IMR-90 (cell line): ENCODE data around the gene NDUFV2. TPM values are rescaled to one million over a fixed set of nuclear protein-coding genes. Genes with fewer than 3 reads are reported as not detected.
A peak's percentile ranks its signal among the peaks of the same experiment; 100 is the strongest.

Experiments used
- ATAC-seq: fragments of 200-7000 bp; cut with Tn5 transposase; 2 replicates; pipeline ENCODE4 v1.9.1; 2020; ENCODE audit warnings: low read depth, mild to moderate bottlenecking, moderate library complexity
- BruUV-seq: library from RNA; stranded (reverse); fragments of 400-500 nt; replicated peaks from 2 replicates; lab custom pipeline; 2021; lab: Mats Ljungman, UMichigan
- CTCF ChIA-PET: fragments of 300-600 bp; formaldehyde crosslinking; extraction: SDS; loops from one replicate; lab custom pipeline; 2021; ENCODE audit warnings: antibody characterized with exemption; lab: Yijun Ruan, JAX
- POLR2A ChIA-PET: fragments of 300-600 bp; sonication (Branson Sonifier 250); formaldehyde crosslinking; loops from one replicate; lab custom pipeline; 2022; ENCODE audit warnings: antibody characterized with exemption; ENCODE audit not compliant: unreplicated experiment; lab: Charles Lee
- DNase-seq: peaks from one replicate; pipeline ENCODE4 v3.0.0; 2013
- H2AFZ ChIP-seq: replicated peaks from 2 replicates; pipeline ENCODE3; 2013; ENCODE audit warnings: low read length, mild to moderate bottlenecking; ENCODE audit not compliant: poor library complexity
- H2AK5ac ChIP-seq: 2 replicates; pipeline ENCODE4 v1.6.1; 2013; ENCODE audit warnings: low read depth, low read length, inconsistent platforms
- H2AK9ac ChIP-seq: replicated peaks from 2 replicates; pipeline ENCODE3; 2013; ENCODE audit warnings: mild to moderate bottlenecking, low read depth, low read length, moderate library complexity; ENCODE audit not compliant: poor library complexity
- H2BK120ac ChIP-seq: 2 replicates; pipeline ENCODE4 v1.6.1; 2013; ENCODE audit warnings: low read depth, low read length, inconsistent platforms
- H2BK15ac ChIP-seq: 3 replicates; pipeline ENCODE4 v1.6.1; 2013; ENCODE audit warnings: low read depth, low read length, inconsistent platforms
- H2BK20ac ChIP-seq: 2 replicates; pipeline ENCODE4 v1.6.1; 2013; ENCODE audit warnings: low read depth, mild to moderate bottlenecking, inconsistent platforms, low read length, moderate library complexity
- H2BK5ac ChIP-seq: 2 replicates; pipeline ENCODE4 v1.6.1; 2013; ENCODE audit warnings: mild to moderate bottlenecking, low read depth, low read length, inconsistent platforms; ENCODE audit not compliant: poor library complexity, severe bottlenecking
- H3K14ac ChIP-seq: replicated peaks from 2 replicates; pipeline ENCODE4 v1.6.1; 2013; ENCODE audit warnings: low read depth, low read length, inconsistent platforms
- H3K18ac ChIP-seq: 2 replicates; pipeline ENCODE4 v1.6.1; 2013; ENCODE audit warnings: low read depth, low read length, control low read depth
- H3K23ac ChIP-seq: 2 replicates; pipeline ENCODE4 v1.6.1; 2013; ENCODE audit warnings: low read depth, low read length, inconsistent platforms
- H3K27ac ChIP-seq: 2 replicates; pipeline ENCODE4 v1.5.1; 2013; ENCODE audit warnings: mild to moderate bottlenecking, control low read depth, low read length; ENCODE audit not compliant: insufficient read depth
- H3K27me3 ChIP-seq: 2 replicates; pipeline ENCODE4 v1.6.1; 2013; ENCODE audit warnings: low read length; ENCODE audit not compliant: control insufficient read depth, insufficient read depth
- H3K36me3 ChIP-seq: 2 replicates; pipeline ENCODE4 v1.6.1; 2013; ENCODE audit warnings: low read length, mixed read lengths; ENCODE audit not compliant: control insufficient read depth, insufficient read depth
- H3K4ac ChIP-seq: 2 replicates; pipeline ENCODE4 v1.6.1; 2013; ENCODE audit warnings: low read depth, low read length, inconsistent platforms
- H3K4me1 ChIP-seq: 2 replicates; pipeline ENCODE4 v1.6.1; 2013; ENCODE audit warnings: low read length, mixed read lengths; ENCODE audit not compliant: control insufficient read depth, insufficient read depth
- H3K4me2 ChIP-seq: 2 replicates; pipeline ENCODE4 v1.6.1; 2013; ENCODE audit warnings: low read depth, mild to moderate bottlenecking, control low read depth, low read length, moderate library complexity
- H3K4me3 ChIP-seq: 2 replicates; pipeline ENCODE4 v1.5.1; 2013; ENCODE audit warnings: low read depth, mild to moderate bottlenecking, control low read depth, low read length, moderate library complexity; ENCODE audit not compliant: insufficient read depth
- H3K56ac ChIP-seq: 2 replicates; pipeline ENCODE4 v1.6.1; 2013; ENCODE audit warnings: low read length, inconsistent platforms; ENCODE audit not compliant: insufficient read depth; ENCODE audit errors: extremely low read depth
- H3K79me1 ChIP-seq, 2 experiments: 2 replicates each; pipeline ENCODE4 v1.6.1; 2013; ENCODE audit warnings: low read length in 2 of 2, inconsistent platforms in 1 of 2, low read depth in 1 of 2
- H3K9ac ChIP-seq: 2 replicates; pipeline ENCODE4 v1.6.1; 2013; ENCODE audit warnings: low read depth, low read length, control low read depth
- H3K9me1 ChIP-seq: 2 replicates; pipeline ENCODE4 v1.6.1; 2013; ENCODE audit warnings: low read length, inconsistent platforms; ENCODE audit not compliant: insufficient read depth
- H3K9me3 ChIP-seq: 2 replicates; pipeline ENCODE4 v1.6.1; 2013; ENCODE audit warnings: low read length; ENCODE audit not compliant: control insufficient read depth, insufficient read depth
- H4K20me1 ChIP-seq: 2 replicates; pipeline ENCODE4 v1.6.1; 2013; ENCODE audit warnings: low read length, inconsistent platforms; ENCODE audit not compliant: insufficient read depth
- H4K5ac ChIP-seq: 2 replicates; pipeline ENCODE4 v1.6.1; 2013; ENCODE audit warnings: mild to moderate bottlenecking, low read depth, low read length, control low read depth
- H4K8ac ChIP-seq, 2 experiments: 2 replicates each; pipeline ENCODE4 v1.6.1; 2013; ENCODE audit warnings: low read depth in 2 of 2, low read length in 2 of 2, control low read depth in 1 of 2, inconsistent platforms in 1 of 2
- H4K91ac ChIP-seq: 2 replicates; pipeline ENCODE4 v1.6.1; 2013; ENCODE audit warnings: low read depth, low read length, inconsistent platforms; ENCODE audit not compliant: insufficient read depth
- BHLHE40 ChIP-seq: fragments of 150-350 bp; IDR thresholded peaks from 2 replicates; pipeline ENCODE4 v1.6.1; 2016; ENCODE audit warnings: mild to moderate bottlenecking, low read depth, low read length
- CEBPB ChIP-seq: IDR thresholded peaks from 2 replicates; pipeline ENCODE4 v1.6.1; 2012; ENCODE audit warnings: low read depth, low read length, improper control_type of control experiment
- CHD1 ChIP-seq: IDR thresholded peaks from 2 replicates; pipeline ENCODE4 v1.6.1; 2012; ENCODE audit warnings: low read depth, low read length, improper control_type of control experiment
- MAZ ChIP-seq: IDR thresholded peaks from 2 replicates; pipeline ENCODE4 v1.6.1; 2012; ENCODE audit warnings: low read depth, mild to moderate bottlenecking, low read length, improper control_type of control experiment, moderate library complexity, borderline replicate concordance
- MXI1 ChIP-seq: IDR thresholded peaks from 2 replicates; pipeline ENCODE4 v1.6.1; 2012; ENCODE audit warnings: low read depth, mild to moderate bottlenecking, low read length, moderate library complexity, borderline replicate concordance
- NFE2L2 ChIP-seq: fragments of 150-350 bp; IDR thresholded peaks from 2 replicates; pipeline ENCODE4 v1.6.1; 2016; ENCODE audit warnings: low read depth, mild to moderate bottlenecking, low read length
- POLR2A ChIP-seq: IDR thresholded peaks from 2 replicates; pipeline ENCODE4 v1.6.1; 2012; ENCODE audit warnings: mild to moderate bottlenecking, low read depth, low read length
- RCOR1 ChIP-seq: IDR thresholded peaks from 2 replicates; pipeline ENCODE4 v1.6.1; 2012; ENCODE audit warnings: mild to moderate bottlenecking, low read length, improper control_type of control experiment; ENCODE audit not compliant: insufficient replicate concordance
- RFX5 ChIP-seq: IDR thresholded peaks from 2 replicates; pipeline ENCODE4 v1.8.0; 2012; ENCODE audit warnings: low read depth, mild to moderate bottlenecking, low read length, moderate library complexity
- SMC3 ChIP-seq: fragments of 150-350 bp; IDR thresholded peaks from 2 replicates; pipeline ENCODE4 v1.6.1; 2016; ENCODE audit warnings: low read depth, mild to moderate bottlenecking, antibody characterized with exemption, low read length, moderate library complexity
- WGBS, 2 experiments: methylation state at CpG; one replicate each; pipeline versions ENCODE4 v1.1.5 to v1.1.7; 2013; ENCODE audit warnings: missing lambda C conversion rate in 2 of 2; ENCODE audit not compliant: insufficient read length in 1 of 2; ENCODE audit errors: extremely low coverage in 2 of 2; 5-methylcytosine and 5-hydroxymethylcytosine counted together
- dilution Hi-C: fragments of 300-500 bp; cut with HindIII; formaldehyde crosslinking; loops from one replicate; pipeline ENCODE4 v1.14.3; 2018; ENCODE audit warnings: low sequenced_read_pairs; ENCODE audit not compliant: unreplicated experiment
- in situ Hi-C: fragments of 300-500 bp; cut with MboI; formaldehyde crosslinking; loops from 3 replicates; pipeline ENCODE4 v1.14.3; 2019; ENCODE audit warnings: low sequenced_read_pairs, inconsistent platforms, mixed read lengths
- intact Hi-C: fragments of 100-400 bp; cut with micrococcal nuclease; formaldehyde crosslinking; loops from 2 replicates; pipeline ENCODE4 v1.10.0; 2022
- polyA plus RNA-seq, 3 experiments: library from polyadenylated mRNA; depleted of rRNA; stranded (reverse); fragments of >200 nt; gene quantifications; 2 replicates each; pipeline ENCODE4 v1.2.3, GENCODE V29; 2012; ENCODE audit warnings: low replicate concordance in 1 of 3
- total RNA-seq: library from RNA; depleted of rRNA; stranded (reverse); fragments of >200 nt; gene quantifications from 2 replicates; pipeline ENCODE4 v1.2.3, GENCODE V29; 2012
- TF ChIP-seq, protein P1 (sequence below): fragments of 150-350 bp; IDR thresholded peaks from 2 replicates; pipeline ENCODE4 v1.6.1; 2016; ENCODE audit warnings: low read depth, mild to moderate bottlenecking, low read length, moderate library complexity, borderline replicate concordance
- TF ChIP-seq, protein P2 (sequence below): fragments of 150-350 bp; IDR thresholded peaks from 2 replicates; pipeline ENCODE4 v1.6.1; 2017; ENCODE audit warnings: mild to moderate bottlenecking, antibody characterized with exemption, low read length, low read depth

The NDUFV2 gene
- total and polyA plus RNA-seq, 2 of the 4 experiments (the other 2 are of a cell fraction): 106 to 126 TPM

DNA sequence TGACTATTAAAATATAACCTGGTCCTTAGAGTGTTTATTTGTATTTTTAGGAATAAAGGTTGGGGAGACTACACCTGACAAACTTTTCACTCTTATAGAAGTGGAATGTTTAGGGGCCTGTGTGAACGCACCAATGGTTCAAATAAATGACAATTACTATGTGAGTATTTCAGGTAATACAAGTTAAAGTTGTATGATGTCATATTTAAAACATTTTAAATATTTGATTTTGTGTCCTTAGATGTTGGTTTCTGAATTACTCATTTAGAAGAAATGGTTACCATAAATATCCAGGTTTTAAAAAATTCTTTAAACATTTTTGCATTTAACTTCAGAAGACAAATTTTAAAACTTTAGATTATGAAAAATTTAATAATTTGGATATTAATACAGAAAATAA is 22.3 kb downstream of the NDUFV2 start:
- Histone ChIP-seq H2AK9ac (no peak overlapping the region), H4K20me1 (0 out of 2 replicates have a peak, but pooled peaks cover 8% of the 10 kb centered on the region), H3K4me3 (no peak overlapping the region), H3K9me1 (no peaks in the 10 kb centered on the region; the same call in 1 of the 2 replicates), H3K9me3 (no peaks in the 10 kb centered on the region), H3K56ac (no peak overlapping the region), H3K36me3 (peaks cover 31% of the 10 kb centered on the region), H3K4me2 (peak overlapping the region; percentile 32; the same call in 1 of the 2 replicates), H3K27ac (no peak overlapping the region), H3K27me3 (no peaks in the 10 kb centered on the region), H4K91ac (no peak overlapping the region), H2AK5ac (no peak overlapping the region), H2AFZ (no peak overlapping the region), H3K9ac (no peak overlapping the region), H3K4me1 (peaks cover 5% of the 10 kb centered on the region), H2BK20ac (no peak overlapping the region), H3K79me1 (peaks cover 28 to 44% of the 10 kb centered on the region in 2 experiments), H3K4ac (no peak overlapping the region), H3K14ac (no peak overlapping the region), H2BK5ac (peak overlapping the region; percentile 56), H2BK120ac (no peak overlapping the region), H3K23ac (no peak overlapping the region), H4K5ac (no peak overlapping the region), H4K8ac (peak overlapping the region in 1 of 2 experiments; percentile 47; a peak in 1 of 4 replicates), H2BK15ac (no peak overlapping the region), H3K18ac (no peak overlapping the region)
- DNase-seq (no peak), ATAC-seq (no peak)
- BruUV-seq: no TSS peak
- intact Hi-C loops (no loop called here), dilution Hi-C loops (no loop called here), in situ Hi-C loops (no loop called here)
- ChIA-PET CTCF (no interaction called here), POLR2A (no interaction called here)
- WGBS, 2 experiments: no CpG with 5 or more reads among the region's 1 CpG
- TF ChIP-seq NFE2L2 (no peak), BHLHE40 (no peak), RFX5 (no peak), MAZ (no peak), POLR2A (no peak), RCOR1 (no peak), CHD1 (no peak), CEBPB (no peak), SMC3 (no peak), MXI1 (no peak)
- TF ChIP-seq, protein P1, sequence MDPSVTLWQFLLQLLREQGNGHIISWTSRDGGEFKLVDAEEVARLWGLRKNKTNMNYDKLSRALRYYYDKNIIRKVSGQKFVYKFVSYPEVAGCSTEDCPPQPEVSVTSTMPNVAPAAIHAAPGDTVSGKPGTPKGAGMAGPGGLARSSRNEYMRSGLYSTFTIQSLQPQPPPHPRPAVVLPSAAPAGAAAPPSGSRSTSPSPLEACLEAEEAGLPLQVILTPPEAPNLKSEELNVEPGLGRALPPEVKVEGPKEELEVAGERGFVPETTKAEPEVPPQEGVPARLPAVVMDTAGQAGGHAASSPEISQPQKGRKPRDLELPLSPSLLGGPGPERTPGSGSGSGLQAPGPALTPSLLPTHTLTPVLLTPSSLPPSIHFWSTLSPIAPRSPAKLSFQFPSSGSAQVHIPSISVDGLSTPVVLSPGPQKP: no peak
- TF ChIP-seq, protein P2, sequence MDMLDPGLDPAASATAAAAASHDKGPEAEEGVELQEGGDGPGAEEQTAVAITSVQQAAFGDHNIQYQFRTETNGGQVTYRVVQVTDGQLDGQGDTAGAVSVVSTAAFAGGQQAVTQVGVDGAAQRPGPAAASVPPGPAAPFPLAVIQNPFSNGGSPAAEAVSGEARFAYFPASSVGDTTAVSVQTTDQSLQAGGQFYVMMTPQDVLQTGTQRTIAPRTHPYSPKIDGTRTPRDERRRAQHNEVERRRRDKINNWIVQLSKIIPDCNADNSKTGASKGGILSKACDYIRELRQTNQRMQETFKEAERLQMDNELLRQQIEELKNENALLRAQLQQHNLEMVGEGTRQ: no peak
